Adrenal gland (tissue), 12 donors: ENCODE data around the gene MRPL51. TPM values are rescaled to one million over a fixed set of nuclear protein-coding genes. Genes with fewer than 3 reads are reported as not detected.

ENCODE experiments used
- DNase-seq, 7 donors: peaks; one replicate each; pipeline ENCODE4 v3.0.0-alpha.2; 2019 to 2020
- H3K27ac ChIP-seq, 5 donors: fragments of 200-600 bp; sonication (generic) in 4 of 5; 1 replicate in 3 of 5; 2 replicates in 2 of 5; pipeline versions ENCODE4 v1.5.1 to v1.8.0; 2016 to 2020; ENCODE audit warnings: mild to moderate bottlenecking in 1 of 5
- H3K27me3 ChIP-seq: fragments of 200-600 bp; 2 replicates; pipeline ENCODE4 v1.8.0; 2021
- H3K36me3 ChIP-seq, 2 donors: fragments of 200-600 bp; replicated peaks in 1 of 2; 1 replicate in 1 of 2; 2 replicates in 1 of 2; pipeline versions ENCODE4 v1.5.1 to v1.8.0; 2018 to 2022
- H3K4me1 ChIP-seq, 2 donors: fragments of 200-600 bp; replicated peaks in 1 of 2; 1 replicate in 1 of 2; 2 replicates in 1 of 2; pipeline versions ENCODE4 v1.5.1 to v1.8.0; 2018 to 2021
- H3K4me3 ChIP-seq, 4 donors: fragments of 200-600 bp; sonication (generic) in 3 of 4; one replicate each; pipeline ENCODE4 v1.5.1; 2016 to 2018
- H3K9me3 ChIP-seq, 3 donors: fragments of 200-600 bp; sonication (generic) in 1 of 3; replicated peaks in 1 of 3; 1 replicate in 2 of 3; 2 replicates in 1 of 3; pipeline versions ENCODE4 v1.5.1 to v1.8.0; 2016 to 2021
- CTCF ChIP-seq, 6 experiments: fragments of 450-650 bp in 4 of 6; fragments of 200-600 bp in 2 of 6; sonication (generic) in 1 of 6; IDR thresholded peaks; 1 replicate in 5 of 6; 2 replicates in 1 of 6; pipeline versions ENCODE4 v1.5.1 to v1.8.0; 2016 to 2021; ENCODE audit warnings: antibody characterized with exemption in 6 of 6, mild to moderate bottlenecking in 2 of 6, moderate library complexity in 1 of 6
- POLR2A ChIP-seq, 2 donors: fragments of 450-650 bp; IDR thresholded peaks; one replicate each; pipeline ENCODE4 v1.6.1; 2017; ENCODE audit warnings: antibody characterized with exemption in 2 of 2, mild to moderate bottlenecking in 2 of 2, moderate library complexity in 1 of 2
- WGBS, 4 donors: extraction: QIAGEN DNeasy Blood & Tissue Kit in 2 of 4; methylation state at CpG; one replicate each; pipeline versions ENCODE4 v1.1.5 to v1.1.7; 2013 to 2017; 5-methylcytosine and 5-hydroxymethylcytosine counted together
- intact Hi-C, 2 donors: fragments of 100-400 bp; cut with DNase I; formaldehyde crosslinking; loops; one replicate each; pipeline versions ENCODE4 v1.14.1 to v1.15.0; 2022 to 2023
- polyA plus RNA-seq, 3 donors: library from polyadenylated mRNA; stranded (reverse); fragments of 200-250 nt in 2 of 3; fragments of 350-450 nt in 1 of 3; fragmentation: Illumina TruSeq in 1 of 3; extraction: RNeasy Lipid Tissue Mini Kit (QIAGEN cat#74804) in 1 of 3; gene quantifications; one replicate each; pipeline ENCODE4 v1.2.3, GENCODE V29; 2013 to 2014
- total RNA-seq, 9 donors: library from RNA; depleted of rRNA in 4 of 9; stranded (reverse); fragments of >200 nt in 4 of 9; fragments of 120-200 nt in 1 of 9; fragmentation: NEBNext Ultra II Directional in 1 of 9; extraction: Animal tissue kit (Norgen Biotek cat#: 25700) in 1 of 9; gene quantifications; one replicate each; pipeline versions ENCODE4 v1.1.0 to v1.2.4, GENCODE V29; 2013 to 2023
- donor health status: healthy with polysubstance abuse.
- donor health status: Bipolar disorder and iron deficiency.
- donor health status: DM: yes; HTN: yes; CAD: no.
- donor health status: DM: no; HTN: no; CAD: no.
- donor health status: DM: no; HTN: no; CAD: no.
- donor health status: DM: yes; HTN: yes; CAD: no.

The MRPL51 gene
- total and polyA plus RNA-seq, 12 donors: 64.7 to 280 (median 143) TPM

GRCh38 chr12:6533923-6534694, 41.0 kb upstream of the MRPL51 start, which contains the start of gene GAPDH:
TSS of gene GAPDH (plus strand) at chr12:6534517. CDS start at chr12:6534833, 316 bp downstream.
- H3K36me3 ChIP-seq: peaks cover 0 to 62% of the 10 kb centered on the region in 2 donors
- 0% methylated on average over 10 to 62 of the region's 62 CpGs for WGBS, 4 donors
- H3K4me1 ChIP-seq: peaks cover 38 to 45% of the 10 kb centered on the region in 2 donors

GRCh38 chr12:6533653-6533922, 40.5 kb upstream of the MRPL51 start:
- H3K36me3 ChIP-seq: peaks cover 0 to 63% of the 10 kb centered on the region in 2 donors
- peak in 4 of 7 donors; percentile 75 to 86 (median 81) for DNase-seq
- 0 to 1% (median 0%) methylated on average over 1 to 9 of the region's 9 CpGs; no CpG with 5 or more reads in 1 of the 4 donors for WGBS, 4 donors
- H3K9me3 ChIP-seq: no peaks in the 10 kb centered on the region
- peak overlapping the region; percentile 90 to 99 (median 95) for H3K27ac ChIP-seq
- peak overlapping the region; percentile 35 to 88 (median 56) for H3K4me3 ChIP-seq
- TF ChIP-seq POLR2A (IDR thresholded peaks at IDR 0.05) (peak; percentile 21 to 48), CTCF (IDR thresholded peaks at IDR 0.05) (no peak)
- H3K27me3 ChIP-seq: no peaks in the 10 kb centered on the region
- peaks cover 38 to 45% of the 10 kb centered on the region in 2 donors for H3K4me1 ChIP-seq
- intact Hi-C loops: loop anchor here (10.0 kb wide), 2 partner anchors 109 to 199 kb away; no protein-coding TSS in a partner anchor

More at GRCh38 chr12:6533923-6534694, 41.0 kb upstream of the MRPL51 start, which contains the start of gene GAPDH:
- Histone ChIP-seq H3K4me3 (peak within 1 kb of the TSS; percentile 52 to 90 (median 78)), H3K27me3 (no peaks in the 10 kb centered on the region), H3K27ac (peak within 1 kb of the TSS; percentile 90 to 99 (median 95)), H3K9me3 (no peaks in the 10 kb centered on the region)
- DNase-seq: peak; percentile 93 to 97 (median 95)
- TF ChIP-seq CTCF (IDR thresholded peaks at IDR 0.05) (peak in 1 of 6 experiments; percentile 20), POLR2A (IDR thresholded peaks at IDR 0.05) (peak; percentile 97 to 98)
- intact Hi-C loops: loop anchor here (10.0 kb wide), 2 partner anchors 109 to 199 kb away; no protein-coding TSS in a partner anchor

GRCh38 chr12:6532927-6533652, 40.0 kb upstream of the MRPL51 start:
- 1 to 4% (median 1%) methylated on average over 9 to 14 of the region's 14 CpGs for WGBS, 4 donors
- Histone ChIP-seq H3K36me3 (peaks cover 0 to 63% of the 10 kb centered on the region in 2 donors), H3K27me3 (no peaks in the 10 kb centered on the region), H3K4me1 (peaks cover 38 to 45% of the 10 kb centered on the region in 2 donors), H3K4me3 (peak overlapping the region; percentile 35 to 88 (median 56)), H3K9me3 (no peaks in the 10 kb centered on the region), H3K27ac (peak overlapping the region; percentile 90 to 99 (median 95))
- intact Hi-C loops: loop anchor here (10.0 kb wide), 2 partner anchors 108 to 198 kb away; no protein-coding TSS in a partner anchor
- TF ChIP-seq POLR2A (IDR thresholded peaks at IDR 0.05) (no peak), CTCF (IDR thresholded peaks at IDR 0.05) (no peak)
- peak; percentile 75 to 85 (median 77) for DNase-seq
